Fibroblast of gingiva (primary cell): ENCODE measurements around the gene SH3TC1.
A peak's percentile ranks its signal among the peaks of the same experiment; 100 is the strongest.

Experiments
- DNase-seq: peaks from one replicate; pipeline ENCODE4 v3.0.0-alpha.2; 2011; ENCODE audit warnings: low read depth

Gene SH3TC1

GRCh38 chr4:8181844-8182243 is 17.2 kb upstream of the SH3TC1 start:
- DNase-seq, result no peak

GRCh38 chr4:8182294-8182693 is 16.8 kb upstream of the SH3TC1 start:
- DNase-seq, result no peak

GRCh38 chr4:8182858-8183725 is 16.0 kb upstream of the SH3TC1 start:
- peak; percentile 91 for DNase-seq

DNA sequence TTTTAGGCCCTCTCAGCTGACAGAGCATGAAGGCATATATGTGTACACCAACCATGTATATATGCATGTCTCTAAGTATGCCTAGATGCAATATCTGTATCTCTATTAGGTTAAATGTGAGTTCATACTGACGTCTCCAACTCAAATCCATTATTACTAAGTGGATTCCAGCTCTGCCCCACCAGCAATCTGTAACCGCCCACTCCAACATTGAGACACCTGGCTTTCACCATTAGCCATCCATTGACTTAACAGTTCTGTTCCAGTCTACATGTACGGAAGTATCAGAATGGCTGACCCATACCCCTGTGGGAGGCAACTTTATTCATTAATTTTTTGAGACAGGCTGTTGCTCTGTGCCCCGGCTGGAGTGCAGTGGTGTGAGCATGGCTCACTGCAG is 15.0 kb upstream of the SH3TC1 start:
- no peak for DNase-seq

GRCh38 chr4:8185295-8185694 is 13.8 kb upstream of the SH3TC1 start:
- DNase-seq, result peak; percentile 93

GRCh38 chr4:8185930-8186329 is 13.2 kb upstream of the SH3TC1 start:
- DNase-seq, result peak; percentile 25

DNA sequence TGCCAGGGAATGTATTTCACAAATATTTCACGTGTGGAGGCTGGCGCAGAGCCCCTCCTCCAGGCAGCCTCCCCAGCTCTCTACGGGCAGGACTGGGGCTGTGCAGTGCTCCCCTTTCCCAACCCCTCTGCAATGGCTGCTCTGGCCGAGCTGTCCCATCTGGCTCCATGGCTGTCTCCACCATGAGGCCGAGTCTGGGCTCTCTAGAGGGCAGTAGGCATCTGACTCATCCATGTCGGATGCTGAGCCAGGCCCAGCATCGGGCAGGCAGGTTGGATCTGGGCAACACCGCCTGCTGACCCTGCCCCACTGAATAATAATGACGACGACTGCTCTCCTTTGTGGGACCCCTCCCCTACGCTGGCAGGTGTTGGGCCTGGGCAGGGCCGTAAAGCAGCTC is 11.0 kb upstream of the SH3TC1 start:
- DNase-seq, result no peak

DNA sequence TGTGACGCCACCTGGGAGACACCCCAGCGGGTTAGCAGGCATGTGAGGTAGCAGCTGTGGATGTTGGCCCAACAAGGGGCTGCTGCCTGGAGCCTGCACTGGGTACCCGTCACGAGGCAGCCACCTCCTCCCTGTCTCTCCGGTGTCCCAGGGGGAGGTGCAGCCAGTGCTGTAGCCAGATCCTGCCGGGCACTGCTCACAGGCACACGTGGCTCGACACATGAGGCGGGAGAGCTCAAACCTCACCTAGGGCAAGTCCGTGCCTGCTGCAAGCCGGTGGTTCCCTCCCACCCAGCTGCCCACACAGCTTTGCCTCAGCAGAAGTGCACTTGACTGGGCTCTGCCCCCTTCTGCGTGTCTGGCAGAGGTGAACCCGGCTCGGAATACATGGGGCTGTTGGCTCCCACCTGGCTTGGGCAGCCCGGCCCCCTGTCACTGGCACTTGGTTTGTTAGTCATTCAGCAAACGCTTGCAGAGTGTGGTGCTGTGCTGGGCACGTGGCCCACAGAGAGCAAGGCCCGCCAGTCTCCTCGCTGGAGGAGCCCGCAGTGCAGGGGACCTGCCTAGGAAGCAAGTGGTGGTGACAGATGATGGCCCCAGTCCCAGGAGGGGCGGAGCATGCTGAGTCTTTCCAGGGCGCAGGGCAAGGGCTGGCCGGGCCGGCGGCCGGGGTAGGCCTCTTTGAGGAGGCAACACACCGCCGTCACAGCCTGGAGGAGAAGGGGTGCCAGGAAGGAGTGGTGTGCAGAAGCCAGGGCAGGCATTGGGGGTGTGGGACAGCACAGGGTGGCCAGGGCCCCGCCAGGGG is 10.1 kb upstream of the SH3TC1 start:
- DNase-seq, result no peak

GRCh38 chr4:8189551-8190466 is 9.3 kb upstream of the SH3TC1 start:
- DNase-seq, result no peak

DNA sequence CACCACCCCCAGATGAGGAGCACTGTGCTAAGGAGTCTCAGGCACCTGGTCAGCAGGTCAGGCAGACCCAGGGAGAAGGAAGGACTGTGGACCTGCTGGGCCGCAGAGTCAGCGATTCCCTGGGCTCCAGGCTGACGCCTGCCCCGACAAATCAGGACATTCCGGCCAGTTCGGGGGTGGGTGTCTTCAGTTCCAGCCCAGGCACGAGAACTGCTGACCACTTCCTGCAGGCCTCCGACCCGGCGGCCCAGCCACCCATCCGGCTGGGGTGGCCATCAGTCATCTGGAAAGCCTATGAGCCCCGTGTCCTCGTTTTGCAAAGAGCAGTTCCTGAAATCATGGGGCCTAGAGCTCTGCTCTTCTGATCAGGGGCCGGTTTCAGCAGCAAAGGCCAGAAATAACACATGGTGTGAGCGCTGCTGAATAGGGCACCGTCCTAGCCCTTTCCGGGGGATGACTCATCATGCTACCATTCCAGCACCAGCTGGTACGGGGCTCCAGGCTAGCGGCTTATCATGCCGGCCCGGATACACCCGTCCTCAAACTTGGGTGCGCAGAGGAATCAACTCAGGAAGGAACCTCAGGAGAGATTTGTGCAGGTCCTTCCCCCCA is 7.8 kb upstream of the SH3TC1 start:
- DNase-seq, result no peak

- DNase-seq, result peak; percentile 46
Measured at GRCh38 chr4:8192748-8193738, 6.0 kb upstream of the SH3TC1 start.

- no peak for DNase-seq
Measured at GRCh38 chr4:8194306-8195242, 4.5 kb upstream of the SH3TC1 start.

- no peak for DNase-seq
Measured at GRCh38 chr4:8195431-8195830, 3.7 kb upstream of the SH3TC1 start.

DNA sequence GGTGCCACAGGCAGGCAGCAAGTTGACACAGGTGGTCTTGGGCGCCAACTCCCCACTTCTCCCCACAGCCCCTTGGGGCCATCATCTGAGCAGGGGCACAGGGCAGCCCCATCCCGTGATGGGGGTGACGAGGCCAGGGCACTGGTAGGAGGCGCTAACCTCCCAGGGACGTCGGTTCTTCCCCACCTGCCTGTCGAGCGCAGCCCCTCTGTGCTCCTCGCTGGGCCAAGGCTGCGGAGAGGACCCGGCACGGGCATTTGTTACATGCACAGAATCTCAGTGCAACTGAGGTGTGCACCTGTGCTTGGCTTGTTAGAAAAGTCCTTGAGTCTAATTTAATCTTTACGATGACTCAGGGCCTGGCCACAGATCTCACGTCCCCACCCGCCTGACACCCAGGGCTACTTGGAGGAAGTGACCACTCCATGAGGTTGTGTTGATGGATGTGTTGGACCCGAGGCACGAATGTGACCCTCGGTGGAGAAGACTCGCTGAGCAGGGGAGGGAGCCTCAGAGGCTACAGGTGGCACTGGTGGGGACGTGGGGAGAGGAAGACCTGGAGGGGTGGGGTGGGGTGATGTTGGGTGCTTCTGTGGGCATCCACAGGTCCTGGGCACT is 3.1 kb upstream of the SH3TC1 start:
- DNase-seq, result no peak

DNA sequence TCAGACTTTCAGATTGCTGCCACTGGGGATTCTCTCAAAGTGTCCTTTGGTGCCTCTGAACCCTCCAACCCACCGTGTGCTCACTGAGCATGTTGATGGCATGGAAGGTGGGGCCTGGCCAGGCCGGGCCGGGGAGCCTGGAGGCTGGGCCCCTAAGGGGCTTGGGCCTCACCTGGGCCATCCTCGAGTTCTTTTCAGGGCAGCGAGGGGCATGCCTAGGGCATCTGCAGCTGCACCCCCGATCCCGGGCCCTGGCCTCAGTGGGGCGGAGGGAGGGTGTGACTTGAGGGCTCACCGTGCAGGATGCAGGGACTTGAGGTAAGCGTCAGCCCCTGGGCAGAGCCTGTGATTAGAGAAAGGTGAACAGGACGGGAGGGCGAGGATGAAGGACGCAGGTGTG is 1.6 kb upstream of the SH3TC1 start:
- no peak for DNase-seq

- DNase-seq, result no peak
Measured at GRCh38 chr4:8198206-8198905, 734 bp upstream of the SH3TC1 start.

DNA sequence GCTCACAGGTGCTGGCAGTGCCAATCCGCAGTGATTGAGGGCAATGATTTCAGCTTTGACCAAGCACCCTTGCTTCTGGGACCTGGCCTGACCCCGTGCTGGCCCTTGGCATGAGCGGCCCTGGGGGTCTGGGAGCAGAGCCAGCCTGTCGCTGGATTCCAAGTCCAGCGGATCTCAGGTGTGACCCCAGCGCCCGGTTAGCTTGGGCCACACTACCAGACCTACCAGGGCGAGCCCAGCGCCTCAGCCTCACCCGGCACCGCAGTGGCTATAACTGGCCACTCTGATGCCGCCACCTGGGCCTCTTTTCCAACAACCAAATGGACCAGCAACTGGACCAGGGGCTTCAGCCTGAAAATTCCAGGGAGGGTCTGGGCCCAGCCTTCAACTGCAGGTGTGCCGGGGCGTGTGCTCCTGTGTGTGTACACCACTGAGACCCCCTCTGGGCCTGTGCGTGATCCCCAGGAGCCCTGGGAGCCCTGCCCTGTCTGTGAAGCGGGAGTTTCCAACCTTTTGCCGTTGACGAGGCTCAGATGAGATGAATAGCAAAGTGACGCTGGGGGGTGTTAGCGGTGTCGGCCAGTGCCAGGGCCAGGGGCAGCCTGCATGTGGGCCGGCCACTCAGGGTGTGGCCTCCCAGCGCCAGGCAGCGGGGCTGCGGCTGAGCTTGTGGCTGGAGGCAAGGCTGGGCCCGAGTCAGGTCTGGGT is 658 bp downstream of the SH3TC1 start:
- no peak for DNase-seq
